Measurements from ENCODE around the gene KCNMB1. TPM values are rescaled to one million over a fixed set of nuclear protein-coding genes. Genes with fewer than 3 reads are reported as not detected.
A peak's percentile ranks its signal among the peaks of the same experiment; 100 is the strongest.

The KCNMB1 gene
- total RNA-seq, 1 donor from 2014 or later = 2.5 TPM

DNA sequence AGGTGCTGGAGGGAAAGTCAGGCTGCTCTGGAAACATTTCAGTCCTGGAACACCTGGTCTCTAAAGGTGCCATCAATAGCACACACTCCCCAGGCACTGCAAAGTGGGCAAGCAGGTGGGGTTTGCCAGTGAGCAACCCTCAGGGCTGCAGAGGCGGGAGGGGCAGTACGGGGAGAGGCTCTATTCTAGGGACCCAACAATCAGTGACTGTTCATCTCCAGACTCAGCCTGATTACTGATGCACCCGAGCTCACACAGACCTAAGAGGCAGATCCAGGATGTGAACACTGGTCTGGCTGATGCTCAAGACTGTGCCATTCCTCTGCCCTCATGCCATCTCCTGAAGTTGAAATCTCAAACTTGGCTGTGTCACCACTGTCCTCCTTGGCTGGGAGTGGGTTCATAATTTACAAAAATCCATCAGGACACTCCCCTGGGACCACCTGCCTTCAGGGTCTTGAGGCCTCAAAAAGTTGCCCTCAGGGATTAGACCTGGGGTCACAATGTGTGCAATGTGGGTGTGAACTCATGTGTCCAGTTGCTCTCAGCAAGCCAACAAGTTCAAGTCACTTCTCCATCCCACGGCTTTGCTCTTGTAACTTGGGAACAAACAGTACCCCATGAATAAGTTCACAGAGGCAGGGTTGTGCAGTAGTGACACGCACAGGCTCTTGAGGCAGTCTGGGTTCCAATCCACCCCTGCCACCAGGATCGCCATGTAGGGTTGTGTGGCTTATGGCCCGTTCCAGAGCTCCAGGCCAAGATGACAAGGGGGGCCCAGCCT lies 19.9 kb upstream of the KCNMB1 start:
- no peaks in the 10 kb centered on the region for H3K36me3 ChIP-seq
- no peak overlapping the region for H3K4me3 ChIP-seq
- ATAC-seq (no peak), DNase-seq (no peak)
- intact Hi-C loops (cut with DNase I) = no loop called here
- H3K4me1 ChIP-seq = no peaks in the 10 kb centered on the region
- no peaks in the 10 kb centered on the region for H3K9me3 ChIP-seq
- no peaks in the 10 kb centered on the region for H3K27me3 ChIP-seq (ENCODE audit: low read depth)
- H3K27ac ChIP-seq = no peak overlapping the region
- TF ChIP-seq, protein P1, sequence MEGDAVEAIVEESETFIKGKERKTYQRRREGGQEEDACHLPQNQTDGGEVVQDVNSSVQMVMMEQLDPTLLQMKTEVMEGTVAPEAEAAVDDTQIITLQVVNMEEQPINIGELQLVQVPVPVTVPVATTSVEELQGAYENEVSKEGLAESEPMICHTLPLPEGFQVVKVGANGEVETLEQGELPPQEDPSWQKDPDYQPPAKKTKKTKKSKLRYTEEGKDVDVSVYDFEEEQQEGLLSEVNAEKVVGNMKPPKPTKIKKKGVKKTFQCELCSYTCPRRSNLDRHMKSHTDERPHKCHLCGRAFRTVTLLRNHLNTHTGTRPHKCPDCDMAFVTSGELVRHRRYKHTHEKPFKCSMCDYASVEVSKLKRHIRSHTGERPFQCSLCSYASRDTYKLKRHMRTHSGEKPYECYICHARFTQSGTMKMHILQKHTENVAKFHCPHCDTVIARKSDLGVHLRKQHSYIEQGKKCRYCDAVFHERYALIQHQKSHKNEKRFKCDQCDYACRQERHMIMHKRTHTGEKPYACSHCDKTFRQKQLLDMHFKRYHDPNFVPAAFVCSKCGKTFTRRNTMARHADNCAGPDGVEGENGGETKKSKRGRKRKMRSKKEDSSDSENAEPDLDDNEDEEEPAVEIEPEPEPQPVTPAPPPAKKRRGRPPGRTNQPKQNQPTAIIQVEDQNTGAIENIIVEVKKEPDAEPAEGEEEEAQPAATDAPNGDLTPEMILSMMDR (IDR thresholded peaks at IDR 0.05) = no peak

DNA sequence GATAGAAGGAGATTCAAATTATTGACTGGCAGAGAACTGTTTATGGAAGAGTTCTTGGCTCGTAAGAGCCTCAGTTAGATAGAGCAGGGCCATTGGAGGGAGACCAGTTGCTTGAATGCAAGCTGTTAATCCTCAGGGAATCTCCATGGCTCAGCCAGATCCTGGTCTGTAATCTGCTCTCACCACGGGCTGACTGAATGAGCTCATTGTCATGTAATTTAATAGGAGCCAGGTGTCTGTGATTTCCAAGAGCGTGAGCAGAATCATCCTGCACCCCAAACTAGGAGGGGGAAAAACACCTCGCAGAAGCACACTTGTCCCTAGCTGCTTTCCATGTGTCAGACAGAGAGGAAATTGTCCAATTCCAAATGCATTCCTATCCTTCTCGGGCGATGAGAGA lies 19.1 kb upstream of the KCNMB1 start:
- no peaks in the 10 kb centered on the region for H3K36me3 ChIP-seq
- ATAC-seq (no peak), DNase-seq (no peak)
- no peaks in the 10 kb centered on the region for H3K4me1 ChIP-seq
- no peak overlapping the region for H3K27ac ChIP-seq
- no peaks in the 10 kb centered on the region for H3K27me3 ChIP-seq (ENCODE audit: low read depth)
- TF ChIP-seq, protein P1 (IDR thresholded peaks at IDR 0.05) = no peak
- intact Hi-C loops (cut with DNase I) = no loop called here
- no peaks in the 10 kb centered on the region for H3K9me3 ChIP-seq
- H3K4me3 ChIP-seq = no peak overlapping the region

DNA sequence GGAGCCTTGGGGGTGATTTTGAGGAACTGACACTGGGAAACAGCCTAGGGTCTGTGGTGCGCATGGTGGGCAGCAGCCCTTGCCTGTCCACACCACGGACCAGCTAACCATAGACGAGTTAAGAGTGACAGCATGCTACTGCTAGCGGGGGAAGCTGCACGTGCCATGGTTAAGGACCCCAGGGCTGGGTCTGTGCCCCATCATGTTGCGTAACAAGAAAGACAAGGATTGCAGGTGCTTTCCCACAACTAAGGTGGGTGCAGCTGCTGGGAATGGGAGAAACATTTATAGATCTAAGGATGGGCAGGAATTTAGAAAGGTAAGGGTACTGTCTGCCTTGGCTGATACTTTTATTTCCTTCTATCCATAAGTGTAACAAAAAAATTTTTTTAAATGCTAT lies 17.9 kb upstream of the KCNMB1 start:
- intact Hi-C loops (cut with DNase I) = no loop called here
- no peak for ATAC-seq
- H3K36me3 ChIP-seq = no peaks in the 10 kb centered on the region
- H3K4me3 ChIP-seq = no peak overlapping the region
- TF ChIP-seq, protein P1 (IDR thresholded peaks at IDR 0.05) = no peak
- no peak overlapping the region for H3K27ac ChIP-seq
- DNase-seq = no peak
- no peaks in the 10 kb centered on the region for H3K4me1 ChIP-seq
- no peaks in the 10 kb centered on the region for H3K9me3 ChIP-seq
- H3K27me3 ChIP-seq (ENCODE audit: low read depth) = no peaks in the 10 kb centered on the region

DNA sequence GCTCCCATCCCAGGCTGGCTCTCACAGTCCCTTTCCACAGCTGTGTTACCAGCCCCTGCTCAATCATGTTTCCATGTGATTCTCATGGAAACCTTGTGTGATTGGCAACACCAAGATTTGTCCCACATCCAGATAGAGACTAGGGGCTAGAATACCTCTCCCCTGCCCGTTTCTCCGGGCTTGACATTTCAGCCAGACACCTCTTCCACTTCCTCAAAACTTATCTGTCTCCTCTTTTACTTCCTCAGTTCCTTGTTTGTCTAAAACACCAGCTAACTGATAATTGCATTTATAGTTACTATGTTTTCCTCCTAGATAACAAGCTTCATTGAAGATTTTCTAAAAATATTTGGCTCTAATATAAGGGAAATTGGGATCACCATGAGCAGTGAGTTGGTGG lies 16.6 kb upstream of the KCNMB1 start:
- Histone ChIP-seq H3K9me3 (no peaks in the 10 kb centered on the region), H3K36me3 (no peaks in the 10 kb centered on the region), H3K27ac (no peak overlapping the region), H3K4me1 (no peaks in the 10 kb centered on the region), H3K4me3 (no peak overlapping the region), H3K27me3 (ENCODE audit: low read depth) (no peaks in the 10 kb centered on the region)
- intact Hi-C loops (cut with DNase I) = no loop called here
- DNase-seq (no peak), ATAC-seq (no peak)
- TF ChIP-seq, protein P1 (IDR thresholded peaks at IDR 0.05) = no peak

DNA sequence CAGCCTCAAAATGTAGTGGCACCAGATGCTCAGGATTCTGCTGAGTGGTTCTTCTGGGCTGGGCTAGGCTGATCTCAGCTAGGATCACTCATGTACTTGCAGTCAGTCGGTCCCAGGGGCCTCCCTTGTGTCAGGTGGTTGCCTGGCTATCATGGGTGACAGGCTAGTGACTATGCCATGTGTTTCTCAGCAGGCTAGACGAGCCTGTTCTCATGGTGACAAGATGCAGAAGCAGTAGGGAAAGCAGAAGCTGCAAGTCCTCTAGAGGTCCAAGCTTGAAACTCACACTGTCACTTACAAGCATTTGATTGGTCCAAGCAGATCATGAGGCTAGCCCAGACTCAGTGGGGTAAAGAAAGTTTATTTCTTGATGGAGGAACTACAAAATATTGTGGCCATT lies 15.2 kb upstream of the KCNMB1 start:
- Histone ChIP-seq H3K4me1 (no peaks in the 10 kb centered on the region), H3K27ac (no peak overlapping the region), H3K9me3 (no peaks in the 10 kb centered on the region), H3K27me3 (ENCODE audit: low read depth) (no peaks in the 10 kb centered on the region), H3K36me3 (no peaks in the 10 kb centered on the region), H3K4me3 (no peak overlapping the region)
- TF ChIP-seq, protein P1 (IDR thresholded peaks at IDR 0.05) = no peak
- ATAC-seq (peak; percentile 62 to 87), DNase-seq (peak; percentile 65)
- intact Hi-C loops (cut with DNase I) = no loop called here
